Measurements from ENCODE around the gene OCIAD1. TPM values are rescaled to one million over a fixed set of nuclear protein-coding genes. Genes with fewer than 3 reads are reported as not detected.
"Not testable (repeated sequence)": the region's sequence is repeated elsewhere in the genome, so short reads cannot be mapped to it uniquely, and the experiment has no call there.

The OCIAD1 gene
- total RNA-seq, 1 donor: 96.6 TPM

DNA sequence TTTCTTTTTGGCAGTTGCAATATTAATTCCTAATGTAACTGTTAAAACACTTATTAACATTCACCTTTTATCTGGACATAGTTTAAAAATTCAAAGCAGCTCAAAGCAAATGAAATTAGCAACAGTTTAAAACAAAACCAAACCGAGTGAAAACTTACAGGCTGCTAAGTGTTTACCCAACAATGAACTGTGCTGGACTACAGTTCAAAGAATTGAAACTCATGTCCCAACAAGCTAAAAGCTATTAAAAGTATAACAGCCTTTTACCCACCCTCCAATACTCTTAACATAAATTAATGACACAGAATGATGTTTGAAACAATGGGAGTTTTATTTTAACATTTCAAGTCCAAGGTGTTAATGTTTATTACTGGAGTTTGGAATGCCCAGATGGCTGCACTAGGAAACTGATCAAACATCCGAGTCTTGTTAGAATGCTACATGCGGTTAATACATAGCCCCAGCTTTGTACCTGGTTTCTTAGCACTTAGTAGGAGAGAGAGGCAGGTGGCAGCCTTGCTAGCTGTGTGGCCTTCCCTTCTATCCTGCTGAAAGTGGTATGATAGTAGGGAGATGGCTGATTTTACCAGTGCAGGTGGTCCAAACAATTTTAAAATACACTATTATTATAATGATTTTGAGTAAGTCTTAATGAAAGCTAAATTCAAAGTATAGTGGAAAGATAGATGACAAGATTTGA, 29.7 kb upstream of the OCIAD1 start:
- H3K9me3 ChIP-seq (ENCODE audit: low read depth, low read length): no peaks in the 10 kb centered on the region
- H3K27me3 ChIP-seq (ENCODE audit: insufficient read depth, low read length): no peaks in the 10 kb centered on the region
- no peaks in the 10 kb centered on the region for H3K4me1 ChIP-seq (ENCODE audit: insufficient read depth, low read length)
- H3K4me3 ChIP-seq (ENCODE audit: low read length): no peak overlapping the region

DNA sequence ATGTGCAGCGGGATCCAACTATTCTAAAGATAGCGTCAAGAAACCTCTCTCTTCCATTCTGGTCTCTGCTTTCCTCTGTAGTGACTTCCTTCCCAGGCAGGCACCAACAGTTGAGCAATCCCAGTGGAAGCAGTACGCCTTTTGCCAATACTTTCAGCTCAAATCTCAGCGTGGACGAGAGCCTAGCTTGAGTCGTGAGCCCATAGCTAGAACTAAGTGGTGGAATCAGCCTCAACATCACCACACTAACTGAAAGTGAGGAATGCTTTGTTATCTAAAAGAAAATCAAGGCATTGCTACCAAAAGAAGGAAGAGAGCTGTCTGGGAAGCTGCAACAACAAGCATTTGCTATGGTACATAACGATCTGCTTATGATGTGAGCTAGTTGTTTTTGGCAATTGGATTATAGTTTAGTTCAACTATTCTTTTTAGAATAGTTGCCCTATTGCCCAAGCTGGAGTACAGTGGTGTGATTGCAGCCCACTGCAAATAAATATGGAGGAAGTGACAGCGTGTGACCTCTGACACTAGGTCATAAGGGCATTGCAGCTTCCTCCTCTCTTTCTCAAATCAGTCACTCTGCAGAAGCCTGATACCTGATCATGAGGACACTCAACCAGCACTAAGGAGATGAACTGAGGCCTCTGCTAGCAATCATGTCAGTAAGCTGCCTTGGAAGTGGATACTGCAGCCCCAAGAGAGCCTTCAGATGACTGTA, 26.1 kb upstream of the OCIAD1 start:
- H3K27me3 ChIP-seq (ENCODE audit: insufficient read depth, low read length): no peaks in the 10 kb centered on the region
- H3K4me1 ChIP-seq (ENCODE audit: insufficient read depth, low read length): no peaks in the 10 kb centered on the region
- no peak overlapping the region for H3K4me3 ChIP-seq (ENCODE audit: low read length)

GRCh38 chr4:48812866-48813265, 18.0 kb upstream of the OCIAD1 start:
- no peaks in the 10 kb centered on the region for H3K27me3 ChIP-seq (ENCODE audit: insufficient read depth, low read length)
- H3K9me3 ChIP-seq (ENCODE audit: low read depth, low read length): no peaks in the 10 kb centered on the region
- H3K4me3 ChIP-seq (ENCODE audit: low read length): no peak overlapping the region
- H3K4me1 ChIP-seq (ENCODE audit: insufficient read depth, low read length): peaks cover 7% of the 10 kb centered on the region

More for the DNA sequence above, 26.1 kb upstream of the OCIAD1 start:
- H3K9me3 ChIP-seq (ENCODE audit: low read depth, low read length): no peaks in the 10 kb centered on the region

- Histone ChIP-seq H3K4me1 (ENCODE audit: insufficient read depth, low read length) (peaks cover 7% of the 10 kb centered on the region), H3K4me3 (ENCODE audit: low read length) (no peak overlapping the region), H3K9me3 (ENCODE audit: low read depth, low read length) (no peaks in the 10 kb centered on the region), H3K27me3 (ENCODE audit: insufficient read depth, low read length) (no peaks in the 10 kb centered on the region)
Observed at GRCh38 chr4:48813964-48814363, 16.9 kb upstream of the OCIAD1 start.

DNA sequence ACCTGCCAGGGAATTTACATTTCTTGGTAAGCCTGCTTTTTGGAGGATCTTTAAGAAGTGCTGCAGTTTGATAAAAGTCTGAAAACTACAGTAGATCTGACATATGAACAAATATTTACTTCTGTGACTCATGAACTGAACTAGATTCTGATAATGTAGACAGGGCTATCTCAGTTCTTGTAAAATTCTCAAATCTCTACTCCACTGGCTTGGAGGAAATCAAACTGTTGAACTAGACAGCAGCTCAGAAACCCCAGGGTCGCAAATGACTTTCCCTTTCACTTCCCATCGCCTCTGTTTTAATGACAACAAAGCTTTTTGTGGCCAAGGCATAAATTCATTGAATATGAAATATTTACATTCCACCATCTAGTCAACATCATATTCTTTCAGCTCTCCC, 15.4 kb upstream of the OCIAD1 start:
- Histone ChIP-seq H3K27me3 (ENCODE audit: insufficient read depth, low read length) (no peaks in the 10 kb centered on the region), H3K9me3 (ENCODE audit: low read depth, low read length) (no peaks in the 10 kb centered on the region), H3K4me3 (ENCODE audit: low read length) (no peak overlapping the region), H3K4me1 (ENCODE audit: insufficient read depth, low read length) (peaks cover 7% of the 10 kb centered on the region)

DNA sequence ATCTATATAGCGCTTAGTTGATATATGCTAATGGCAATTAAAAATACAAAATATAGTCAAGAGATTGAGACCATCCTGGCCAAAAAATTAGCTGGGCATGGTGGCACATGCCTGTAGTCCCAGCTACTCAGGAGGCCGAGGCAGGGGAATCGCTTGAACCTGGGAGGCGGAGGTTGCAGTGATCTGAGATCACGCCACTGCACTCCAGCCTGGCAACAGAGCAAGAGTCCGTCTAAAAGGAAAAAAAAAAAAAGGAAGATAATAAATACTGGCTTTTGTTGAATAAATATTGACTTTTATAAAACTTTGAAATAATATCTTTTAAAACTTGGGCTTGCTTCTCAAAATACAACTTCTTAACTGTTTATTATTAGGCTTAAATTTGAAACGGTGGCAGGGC, 14.6 kb upstream of the OCIAD1 start:
- H3K4me1 ChIP-seq (ENCODE audit: insufficient read depth, low read length); H3K4me3 ChIP-seq (ENCODE audit: low read length); H3K27me3 ChIP-seq (ENCODE audit: insufficient read depth, low read length); H3K9me3 ChIP-seq (ENCODE audit: low read depth, low read length): not testable (repeated sequence)

- Histone ChIP-seq H3K4me1 (ENCODE audit: insufficient read depth, low read length) (peaks cover 7% of the 10 kb centered on the region), H3K4me3 (ENCODE audit: low read length) (no peak overlapping the region), H3K27me3 (ENCODE audit: insufficient read depth, low read length) (no peaks in the 10 kb centered on the region), H3K9me3 (ENCODE audit: low read depth, low read length) (no peaks in the 10 kb centered on the region)
Observed at GRCh38 chr4:48816971-48817370, 13.9 kb upstream of the OCIAD1 start.

- H3K4me1 ChIP-seq (ENCODE audit: insufficient read depth, low read length); H3K9me3 ChIP-seq (ENCODE audit: low read depth, low read length); H3K4me3 ChIP-seq (ENCODE audit: low read length); H3K27me3 ChIP-seq (ENCODE audit: insufficient read depth, low read length): not testable (repeated sequence)
Observed at GRCh38 chr4:48821431-48821830, 9.5 kb upstream of the OCIAD1 start.

DNA sequence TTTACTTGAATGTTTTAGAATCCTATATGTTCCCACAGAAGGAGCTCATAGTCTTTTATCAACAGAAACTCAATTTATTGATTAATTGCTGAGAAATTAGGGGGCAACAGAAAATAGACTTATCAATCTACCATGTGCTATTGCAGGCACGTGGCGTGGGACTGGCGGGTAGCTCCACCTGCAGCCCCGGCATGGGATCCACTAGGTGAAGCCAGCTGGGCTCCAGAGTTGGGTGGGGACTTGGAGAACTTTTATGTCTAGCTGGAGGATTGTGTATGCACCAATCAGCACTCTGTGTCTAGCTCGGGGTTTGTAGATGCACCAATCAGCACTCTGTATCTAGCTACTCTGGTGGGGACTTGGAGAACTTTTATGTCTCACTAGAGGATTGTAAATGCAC, 3.3 kb upstream of the OCIAD1 start:
- Histone ChIP-seq H3K9me3 (ENCODE audit: low read depth, low read length) (no peaks in the 10 kb centered on the region), H3K4me1 (ENCODE audit: insufficient read depth, low read length) (peaks cover 15% of the 10 kb centered on the region), H3K27me3 (ENCODE audit: insufficient read depth, low read length) (peaks cover 2% of the 10 kb centered on the region), H3K4me3 (ENCODE audit: low read length) (no peak overlapping the region)

DNA sequence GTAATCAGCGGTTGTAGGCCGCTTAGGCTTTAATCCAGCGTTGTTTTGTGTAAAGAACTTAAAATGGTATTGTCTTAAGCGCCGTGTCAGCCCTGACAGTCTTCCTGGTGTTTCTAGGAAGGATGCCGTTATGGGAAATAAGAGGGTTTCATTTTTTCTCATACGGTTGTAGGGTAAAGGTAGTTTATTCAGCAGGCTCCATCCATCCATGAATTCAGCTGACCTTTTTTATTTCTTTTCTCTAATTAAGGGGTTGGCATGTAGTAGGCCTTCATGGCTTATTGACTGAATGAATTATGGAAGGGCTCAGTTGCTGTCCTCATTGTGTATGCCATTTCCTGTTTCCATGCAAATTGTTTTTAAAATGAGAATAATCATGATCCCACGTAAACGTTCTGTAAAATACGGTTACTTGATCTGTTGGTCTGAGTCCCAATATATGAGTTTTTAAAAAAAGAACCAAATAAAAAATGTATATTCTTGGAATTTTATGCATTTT, 693 bp downstream of the OCIAD1 start:
- Histone ChIP-seq H3K4me3 (ENCODE audit: low read length) (peak overlapping the region; percentile 89), H3K27me3 (ENCODE audit: insufficient read depth, low read length) (peaks cover 2% of the 10 kb centered on the region), H3K4me1 (ENCODE audit: insufficient read depth, low read length) (peaks cover 20% of the 10 kb centered on the region), H3K9me3 (ENCODE audit: low read depth, low read length) (no peaks in the 10 kb centered on the region)

DNA sequence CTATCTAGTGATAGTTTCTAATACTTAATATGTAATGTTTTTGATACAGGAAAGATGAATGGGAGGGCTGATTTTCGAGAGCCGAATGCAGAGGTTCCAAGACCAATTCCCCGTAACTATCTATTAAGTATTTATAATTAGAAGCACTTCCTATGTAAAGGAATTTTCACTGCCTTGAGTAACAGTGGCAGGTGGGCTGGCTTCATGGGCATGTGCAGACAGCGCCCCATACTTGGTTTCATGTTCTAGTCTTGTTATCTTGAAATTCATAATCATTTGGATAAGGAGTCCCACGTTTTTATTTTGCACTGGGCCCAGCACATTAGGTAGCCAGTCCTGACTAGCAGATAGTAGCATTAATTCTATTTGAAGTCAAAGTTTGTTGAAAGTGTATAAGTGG, 1.7 kb downstream of the OCIAD1 start:
- no peak overlapping the region for H3K4me3 ChIP-seq (ENCODE audit: low read length)
- H3K27me3 ChIP-seq (ENCODE audit: insufficient read depth, low read length): no peaks in the 10 kb centered on the region
- H3K9me3 ChIP-seq (ENCODE audit: low read depth, low read length): no peaks in the 10 kb centered on the region

GRCh38 chr4:48836658-48837057, 5.8 kb downstream of the OCIAD1 start:
- no peaks in the 10 kb centered on the region for H3K9me3 ChIP-seq (ENCODE audit: low read depth, low read length)
- peaks cover 12% of the 10 kb centered on the region for H3K4me1 ChIP-seq (ENCODE audit: insufficient read depth, low read length)
- no peaks in the 10 kb centered on the region for H3K27me3 ChIP-seq (ENCODE audit: insufficient read depth, low read length)
- H3K4me3 ChIP-seq (ENCODE audit: low read length): no peak overlapping the region

More for the DNA sequence above, 1.7 kb downstream of the OCIAD1 start:
- peaks cover 20% of the 10 kb centered on the region for H3K4me1 ChIP-seq (ENCODE audit: insufficient read depth, low read length)

GRCh38 chr4:48841045-48841827, 10.3 kb downstream of the OCIAD1 start:
- Histone ChIP-seq H3K4me1 (ENCODE audit: insufficient read depth, low read length) (no peaks in the 10 kb centered on the region), H3K27me3 (ENCODE audit: insufficient read depth, low read length) (no peaks in the 10 kb centered on the region), H3K9me3 (ENCODE audit: low read depth, low read length) (no peaks in the 10 kb centered on the region), H3K4me3 (ENCODE audit: low read length) (no peak overlapping the region)

DNA sequence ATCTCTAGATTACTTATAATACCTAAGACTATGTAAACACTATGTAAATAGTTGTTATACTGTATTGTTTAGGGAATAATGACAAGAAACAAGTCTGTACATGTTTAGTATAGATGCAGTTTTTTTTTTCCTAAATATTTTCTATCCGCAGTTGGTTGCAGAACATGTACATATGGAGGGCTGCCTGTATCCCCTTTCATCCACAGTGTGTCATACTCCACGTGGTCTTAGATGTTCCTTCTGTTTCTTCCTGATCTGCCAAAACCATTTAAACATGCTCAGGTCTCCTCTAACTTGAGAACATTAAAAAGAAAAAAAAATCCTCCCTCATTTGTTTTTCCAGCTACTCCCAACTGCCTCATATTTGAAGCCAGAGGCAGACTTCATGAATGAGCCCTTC, 14.0 kb downstream of the OCIAD1 start:
- Histone ChIP-seq H3K4me3 (ENCODE audit: low read length) (no peak overlapping the region), H3K27me3 (ENCODE audit: insufficient read depth, low read length) (no peaks in the 10 kb centered on the region), H3K9me3 (ENCODE audit: low read depth, low read length) (no peaks in the 10 kb centered on the region), H3K4me1 (ENCODE audit: insufficient read depth, low read length) (no peaks in the 10 kb centered on the region)

DNA sequence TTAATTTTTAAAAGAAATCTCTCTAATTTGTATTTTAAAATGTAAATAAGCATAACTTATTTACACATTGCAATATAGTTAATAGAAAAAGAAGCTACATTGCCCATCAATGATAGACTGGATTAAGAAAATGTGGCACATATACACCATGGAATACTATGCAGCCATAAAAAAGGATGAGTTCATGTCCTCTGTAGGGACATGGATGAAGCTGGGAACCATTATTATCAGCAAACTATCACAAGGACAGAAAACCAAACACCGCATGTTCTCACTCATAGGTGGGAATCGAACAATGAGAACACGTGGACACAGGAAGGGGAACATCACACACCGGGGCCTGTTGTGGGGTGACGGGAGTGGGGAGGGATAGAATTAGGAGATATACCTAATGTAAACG, 17.9 kb downstream of the OCIAD1 start:
- H3K4me1 ChIP-seq (ENCODE audit: insufficient read depth, low read length); H3K4me3 ChIP-seq (ENCODE audit: low read length); H3K27me3 ChIP-seq (ENCODE audit: insufficient read depth, low read length); H3K9me3 ChIP-seq (ENCODE audit: low read depth, low read length): not testable (repeated sequence)

Data from mononuclear cell (primary cell).